Prostate gland (tissue), 2 donors: ENCODE results near the gene OVOL1.

Experiments
- CTCF ChIP-seq, 4 experiments: fragments of 200-600 bp in 2 of 4; fragments of 450-650 bp in 2 of 4; sonication (generic) in 2 of 4; IDR thresholded peaks; 1 replicate in 3 of 4; 2 replicates in 1 of 4; pipeline ENCODE4 v1.5.1; 2016 to 2019; ENCODE audit warnings: antibody characterized with exemption in 4 of 4, mild to moderate bottlenecking in 2 of 4, moderate library complexity in 2 of 4
- POLR2A ChIP-seq: fragments of 450-650 bp; IDR thresholded peaks from one replicate; pipeline ENCODE4 v1.6.1; 2016; ENCODE audit warnings: antibody characterized with exemption, mild to moderate bottlenecking
- POLR2AphosphoS5 ChIP-seq: sonication (generic); formaldehyde crosslinking; IDR thresholded peaks from one replicate; pipeline ENCODE4 v1.6.1; 2017; ENCODE audit warnings: antibody characterized with exemption

- TF ChIP-seq CTCF (IDR thresholded peaks at IDR 0.05), result no peak
- TF ChIP-seq POLR2A, result peak; percentile 43
- TF ChIP-seq POLR2AphosphoS5, result no peak
These were observed 6.1 kb upstream of the OVOL1 start, which contains the start of gene AP5B1 for GRCh38 chr11:65780770-65781151.
